ENCODE results near the gene PPCS.
A peak's percentile ranks its signal among the peaks of the same experiment; 100 is the strongest.

Gene PPCS

GRCh38 chr1:42456754-42457089 is 379 bp downstream of the PPCS start (continued):
- TF ChIP-seq, protein P1, sequence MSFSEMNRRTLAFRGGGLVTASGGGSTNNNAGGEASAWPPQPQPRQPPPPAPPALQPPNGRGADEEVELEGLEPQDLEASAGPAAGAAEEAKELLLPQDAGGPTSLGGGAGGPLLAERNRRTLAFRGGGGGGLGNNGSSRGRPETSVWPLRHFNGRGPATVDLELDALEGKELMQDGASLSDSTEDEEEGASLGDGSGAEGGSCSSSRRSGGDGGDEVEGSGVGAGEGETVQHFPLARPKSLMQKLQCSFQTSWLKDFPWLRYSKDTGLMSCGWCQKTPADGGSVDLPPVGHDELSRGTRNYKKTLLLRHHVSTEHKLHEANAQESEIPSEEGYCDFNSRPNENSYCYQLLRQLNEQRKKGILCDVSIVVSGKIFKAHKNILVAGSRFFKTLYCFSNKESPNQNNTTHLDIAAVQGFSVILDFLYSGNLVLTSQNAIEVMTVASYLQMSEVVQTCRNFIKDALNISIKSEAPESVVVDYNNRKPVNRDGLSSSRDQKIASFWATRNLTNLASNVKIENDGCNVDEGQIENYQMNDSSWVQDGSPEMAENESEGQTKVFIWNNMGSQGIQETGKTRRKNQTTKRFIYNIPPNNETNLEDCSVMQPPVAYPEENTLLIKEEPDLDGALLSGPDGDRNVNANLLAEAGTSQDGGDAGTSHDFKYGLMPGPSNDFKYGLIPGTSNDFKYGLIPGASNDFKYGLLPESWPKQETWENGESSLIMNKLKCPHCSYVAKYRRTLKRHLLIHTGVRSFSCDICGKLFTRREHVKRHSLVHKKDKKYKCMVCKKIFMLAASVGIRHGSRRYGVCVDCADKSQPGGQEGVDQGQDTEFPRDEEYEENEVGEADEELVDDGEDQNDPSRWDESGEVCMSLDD (tag by site-specific recombination; IDR thresholded peaks at IDR 0.05), result no peak
- TF ChIP-seq ZNF426 (tag by site-specific recombination; IDR thresholded peaks at IDR 0.05) (no peak), GLI4 (tag by site-specific recombination; IDR thresholded peaks at IDR 0.05) (peak; percentile 9; the same call in 1 of the 2 replicates), ZNF544 (tag by site-specific recombination; IDR thresholded peaks at IDR 0.05) (no peak), GLIS2 (tag by site-specific recombination; IDR thresholded peaks at IDR 0.05) (no peak; the same call in 1 of the 2 replicates), ZNF140 (tag by site-specific recombination; IDR thresholded peaks at IDR 0.05) (no peak), ZSCAN16 (tag by site-specific recombination; IDR thresholded peaks at IDR 0.05) (peak; percentile 77), ZNF585B (tag by site-specific recombination; IDR thresholded peaks at IDR 0.05) (no peak), ZNF146 (tag by site-specific recombination; IDR thresholded peaks at IDR 0.05) (no peak), ZNF37A (tag by site-specific recombination; IDR thresholded peaks at IDR 0.05) (no peak), ZNF692 (tag by site-specific recombination; IDR thresholded peaks at IDR 0.05) (0 out of 2 replicates have a peak, but pooled peaks have one; percentile 22), ZBTB26 (tag by site-specific recombination; optimal IDR thresholded peaks at IDR 0.05) (no peak), ZNF274 (IDR thresholded peaks at IDR 0.05; ENCODE audit: low read length) (no peak), ZNF274 (tag by site-specific recombination; IDR thresholded peaks at IDR 0.05; ENCODE audit: borderline replicate concordance) (no peak), ZNF704 (tag by site-specific recombination; IDR thresholded peaks at IDR 0.05) (no peak), ZNF138 (tag by site-specific recombination; IDR thresholded peaks at IDR 0.05; ENCODE audit: borderline replicate concordance) (no peak), ZNF10 (tag by site-specific recombination; IDR thresholded peaks at IDR 0.05) (no peak), ZNF621 (tag by site-specific recombination; IDR thresholded peaks at IDR 0.05) (no peak), ZNF785 (tag by site-specific recombination; IDR thresholded peaks at IDR 0.05) (no peak), TCF7L2 (IDR thresholded peaks at IDR 0.05; ENCODE audit: borderline replicate concordance, low read depth, low read length) (no peak), ZNF501 (tag by site-specific recombination; IDR thresholded peaks at IDR 0.05) (peak; percentile 84; the same call in 1 of the 2 replicates), ZBTB48 (tag by site-specific recombination; IDR thresholded peaks at IDR 0.05) (no peak), ZSCAN23 (tag by site-specific recombination; IDR thresholded peaks at IDR 0.05) (no peak), ZSCAN30 (tag by site-specific recombination; IDR thresholded peaks at IDR 0.05) (peak; percentile 20; the same call in 1 of the 2 replicates)
- TF ChIP-seq, protein P2, sequence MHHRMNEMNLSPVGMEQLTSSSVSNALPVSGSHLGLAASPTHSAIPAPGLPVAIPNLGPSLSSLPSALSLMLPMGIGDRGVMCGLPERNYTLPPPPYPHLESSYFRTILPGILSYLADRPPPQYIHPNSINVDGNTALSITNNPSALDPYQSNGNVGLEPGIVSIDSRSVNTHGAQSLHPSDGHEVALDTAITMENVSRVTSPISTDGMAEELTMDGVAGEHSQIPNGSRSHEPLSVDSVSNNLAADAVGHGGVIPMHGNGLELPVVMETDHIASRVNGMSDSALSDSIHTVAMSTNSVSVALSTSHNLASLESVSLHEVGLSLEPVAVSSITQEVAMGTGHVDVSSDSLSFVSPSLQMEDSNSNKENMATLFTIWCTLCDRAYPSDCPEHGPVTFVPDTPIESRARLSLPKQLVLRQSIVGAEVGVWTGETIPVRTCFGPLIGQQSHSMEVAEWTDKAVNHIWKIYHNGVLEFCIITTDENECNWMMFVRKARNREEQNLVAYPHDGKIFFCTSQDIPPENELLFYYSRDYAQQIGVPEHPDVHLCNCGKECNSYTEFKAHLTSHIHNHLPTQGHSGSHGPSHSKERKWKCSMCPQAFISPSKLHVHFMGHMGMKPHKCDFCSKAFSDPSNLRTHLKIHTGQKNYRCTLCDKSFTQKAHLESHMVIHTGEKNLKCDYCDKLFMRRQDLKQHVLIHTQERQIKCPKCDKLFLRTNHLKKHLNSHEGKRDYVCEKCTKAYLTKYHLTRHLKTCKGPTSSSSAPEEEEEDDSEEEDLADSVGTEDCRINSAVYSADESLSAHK (tag by site-specific recombination; IDR thresholded peaks at IDR 0.05), result no peak
- TF ChIP-seq, protein P3, sequence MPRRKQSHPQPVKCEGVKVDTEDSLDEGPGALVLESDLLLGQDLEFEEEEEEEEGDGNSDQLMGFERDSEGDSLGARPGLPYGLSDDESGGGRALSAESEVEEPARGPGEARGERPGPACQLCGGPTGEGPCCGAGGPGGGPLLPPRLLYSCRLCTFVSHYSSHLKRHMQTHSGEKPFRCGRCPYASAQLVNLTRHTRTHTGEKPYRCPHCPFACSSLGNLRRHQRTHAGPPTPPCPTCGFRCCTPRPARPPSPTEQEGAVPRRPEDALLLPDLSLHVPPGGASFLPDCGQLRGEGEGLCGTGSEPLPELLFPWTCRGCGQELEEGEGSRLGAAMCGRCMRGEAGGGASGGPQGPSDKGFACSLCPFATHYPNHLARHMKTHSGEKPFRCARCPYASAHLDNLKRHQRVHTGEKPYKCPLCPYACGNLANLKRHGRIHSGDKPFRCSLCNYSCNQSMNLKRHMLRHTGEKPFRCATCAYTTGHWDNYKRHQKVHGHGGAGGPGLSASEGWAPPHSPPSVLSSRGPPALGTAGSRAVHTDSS (tag by site-specific recombination; IDR thresholded peaks at IDR 0.05), result no peak
- TF ChIP-seq, protein P4, sequence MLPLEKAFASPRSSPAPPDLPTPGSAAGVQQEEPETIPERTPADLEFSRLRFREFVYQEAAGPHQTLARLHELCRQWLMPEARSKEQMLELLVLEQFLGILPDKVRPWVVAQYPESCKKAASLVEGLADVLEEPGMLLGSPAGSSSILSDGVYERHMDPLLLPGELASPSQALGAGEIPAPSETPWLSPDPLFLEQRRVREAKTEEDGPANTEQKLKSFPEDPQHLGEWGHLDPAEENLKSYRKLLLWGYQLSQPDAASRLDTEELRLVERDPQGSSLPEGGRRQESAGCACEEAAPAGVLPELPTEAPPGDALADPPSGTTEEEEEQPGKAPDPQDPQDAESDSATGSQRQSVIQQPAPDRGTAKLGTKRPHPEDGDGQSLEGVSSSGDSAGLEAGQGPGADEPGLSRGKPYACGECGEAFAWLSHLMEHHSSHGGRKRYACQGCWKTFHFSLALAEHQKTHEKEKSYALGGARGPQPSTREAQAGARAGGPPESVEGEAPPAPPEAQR (tag by site-specific recombination; IDR thresholded peaks at IDR 0.05), result no peak
- TF ChIP-seq, protein P5, sequence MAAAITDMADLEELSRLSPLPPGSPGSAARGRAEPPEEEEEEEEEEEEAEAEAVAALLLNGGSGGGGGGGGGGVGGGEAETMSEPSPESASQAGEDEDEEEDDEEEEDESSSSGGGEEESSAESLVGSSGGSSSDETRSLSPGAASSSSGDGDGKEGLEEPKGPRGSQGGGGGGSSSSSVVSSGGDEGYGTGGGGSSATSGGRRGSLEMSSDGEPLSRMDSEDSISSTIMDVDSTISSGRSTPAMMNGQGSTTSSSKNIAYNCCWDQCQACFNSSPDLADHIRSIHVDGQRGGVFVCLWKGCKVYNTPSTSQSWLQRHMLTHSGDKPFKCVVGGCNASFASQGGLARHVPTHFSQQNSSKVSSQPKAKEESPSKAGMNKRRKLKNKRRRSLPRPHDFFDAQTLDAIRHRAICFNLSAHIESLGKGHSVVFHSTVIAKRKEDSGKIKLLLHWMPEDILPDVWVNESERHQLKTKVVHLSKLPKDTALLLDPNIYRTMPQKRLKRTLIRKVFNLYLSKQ (tag by site-specific recombination; IDR thresholded peaks at IDR 0.05; ENCODE audit: borderline replicate concordance), result no peak

Data from HEK293 (cell line).